ENCODE measurements around the gene HS1BP3. TPM values are rescaled to one million over a fixed set of nuclear protein-coding genes. Genes with fewer than 3 reads are reported as not detected.

The HS1BP3 gene
- total RNA-seq, 4 donors from 2014 or later: 30.8 to 42.7 (median 41.7) TPM

- Histone ChIP-seq H3K4me3 (replicated peaks in 1 of 3) (no peak overlapping the region), H3K4me1 (peaks cover 66 to 94% of the 10 kb centered on the region in 2 donors), H3K36me3 (no peaks in the 10 kb centered on the region), H3K27me3 (no peaks in the 10 kb centered on the region), H3K27ac (peak overlapping the region in 2 of 3 donors; percentile 22 to 100), H3K9me3 (no peaks in the 10 kb centered on the region)
- TF ChIP-seq POLR2A (IDR thresholded peaks at IDR 0.05): no peak
- TF ChIP-seq, protein P1, sequence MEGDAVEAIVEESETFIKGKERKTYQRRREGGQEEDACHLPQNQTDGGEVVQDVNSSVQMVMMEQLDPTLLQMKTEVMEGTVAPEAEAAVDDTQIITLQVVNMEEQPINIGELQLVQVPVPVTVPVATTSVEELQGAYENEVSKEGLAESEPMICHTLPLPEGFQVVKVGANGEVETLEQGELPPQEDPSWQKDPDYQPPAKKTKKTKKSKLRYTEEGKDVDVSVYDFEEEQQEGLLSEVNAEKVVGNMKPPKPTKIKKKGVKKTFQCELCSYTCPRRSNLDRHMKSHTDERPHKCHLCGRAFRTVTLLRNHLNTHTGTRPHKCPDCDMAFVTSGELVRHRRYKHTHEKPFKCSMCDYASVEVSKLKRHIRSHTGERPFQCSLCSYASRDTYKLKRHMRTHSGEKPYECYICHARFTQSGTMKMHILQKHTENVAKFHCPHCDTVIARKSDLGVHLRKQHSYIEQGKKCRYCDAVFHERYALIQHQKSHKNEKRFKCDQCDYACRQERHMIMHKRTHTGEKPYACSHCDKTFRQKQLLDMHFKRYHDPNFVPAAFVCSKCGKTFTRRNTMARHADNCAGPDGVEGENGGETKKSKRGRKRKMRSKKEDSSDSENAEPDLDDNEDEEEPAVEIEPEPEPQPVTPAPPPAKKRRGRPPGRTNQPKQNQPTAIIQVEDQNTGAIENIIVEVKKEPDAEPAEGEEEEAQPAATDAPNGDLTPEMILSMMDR (IDR thresholded peaks at IDR 0.05): no peak
- intact Hi-C loops (cut with DNase I): no loop called here
- WGBS, 2 donors: 80 to 81% methylated on average over 17 of the region's 17 CpGs
- DNase-seq: peak in 1 of 2 donors; percentile 1
Measured at GRCh38 chr2:20612925-20613916, 37.7 kb downstream of the HS1BP3 start.

- H3K4me1 ChIP-seq: peaks cover 53 to 81% of the 10 kb centered on the region in 2 donors
- TF ChIP-seq, protein P1 (IDR thresholded peaks at IDR 0.05): no peak
- no peak for TF ChIP-seq POLR2A (IDR thresholded peaks at IDR 0.05)
- intact Hi-C loops (cut with DNase I): no loop called here
Measured at GRCh38 chr2:20611844-20612356, 39.0 kb downstream of the HS1BP3 start.

DNA sequence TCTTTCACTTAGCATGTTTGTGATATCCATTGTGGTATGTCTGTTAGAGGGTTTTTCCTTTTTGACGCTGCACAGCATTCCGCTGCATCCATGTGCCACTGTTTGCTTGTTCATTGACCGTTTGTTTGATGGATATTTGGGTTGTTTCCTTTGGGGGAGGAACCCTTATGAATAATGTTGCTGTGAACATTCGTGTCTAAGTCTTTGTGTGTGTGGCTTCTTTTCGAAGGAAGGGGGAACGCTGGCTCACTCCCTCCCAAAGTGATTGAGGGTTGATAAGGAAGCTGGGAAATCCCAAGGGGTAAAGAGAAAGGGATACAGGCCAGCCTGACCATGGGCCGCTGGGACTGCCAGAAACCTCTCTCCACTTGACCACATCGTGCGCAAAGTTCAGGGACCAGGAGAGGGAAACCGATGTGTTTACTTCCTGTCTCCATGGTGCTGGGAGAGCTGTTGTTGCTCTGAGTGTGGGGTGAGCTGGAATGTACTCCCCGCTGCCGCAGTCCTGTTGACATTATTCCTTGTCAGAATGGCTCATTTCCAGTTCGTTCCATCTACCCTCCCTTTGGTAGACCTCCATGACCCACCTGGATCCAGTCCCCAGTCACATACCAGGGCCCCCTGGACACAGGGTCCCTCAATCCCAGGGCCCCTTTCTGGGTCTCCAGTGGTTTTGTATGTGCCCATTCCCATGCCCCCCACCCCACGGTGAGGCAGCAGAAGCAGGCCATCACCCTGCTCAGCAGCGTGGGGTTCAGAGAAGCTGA lies 39.6 kb downstream of the HS1BP3 start:
- no peak overlapping the region for H3K4me3 ChIP-seq (replicated peaks in 1 of 3)
- H3K36me3 ChIP-seq: no peaks in the 10 kb centered on the region
- intact Hi-C loops (cut with DNase I): no loop called here
- H3K27me3 ChIP-seq: no peaks in the 10 kb centered on the region
- TF ChIP-seq, protein P1 (IDR thresholded peaks at IDR 0.05): no peak
- TF ChIP-seq POLR2A (IDR thresholded peaks at IDR 0.05): no peak
- H3K9me3 ChIP-seq: no peaks in the 10 kb centered on the region
- H3K27ac ChIP-seq: peak overlapping the region; percentile 82 to 89 (median 88)
- DNase-seq: peak; percentile 79 to 87
- WGBS, 2 donors: 36 to 37% methylated on average over 15 of the region's 15 CpGs
- H3K4me1 ChIP-seq: peaks cover 47 to 75% of the 10 kb centered on the region in 2 donors

More at GRCh38 chr2:20611844-20612356, 39.0 kb downstream of the HS1BP3 start:
- H3K36me3 ChIP-seq: no peaks in the 10 kb centered on the region
- no peak overlapping the region for H3K4me3 ChIP-seq (replicated peaks in 1 of 3)
- 91 to 92% methylated on average over 3 of the region's 3 CpGs for WGBS, 2 donors
- no peaks in the 10 kb centered on the region for H3K27me3 ChIP-seq
- peak overlapping the region; percentile 80 to 89 (median 88) for H3K27ac ChIP-seq
- H3K9me3 ChIP-seq: no peaks in the 10 kb centered on the region
- DNase-seq: no peak

- Histone ChIP-seq H3K9me3 (no peaks in the 10 kb centered on the region), H3K4me1 (peaks cover 40 to 68% of the 10 kb centered on the region in 2 donors), H3K27me3 (no peaks in the 10 kb centered on the region), H3K36me3 (no peaks in the 10 kb centered on the region), H3K27ac (peak overlapping the region; percentile 63 to 89 (median 88)), H3K4me3 (replicated peaks in 1 of 3) (no peak overlapping the region)
- WGBS, 2 donors: 74 to 75% methylated on average over 4 of the region's 4 CpGs
- intact Hi-C loops (cut with DNase I): no loop called here
- peak in 1 of 2 donors; percentile 1 for DNase-seq
- TF ChIP-seq POLR2A (IDR thresholded peaks at IDR 0.05): no peak
- TF ChIP-seq, protein P1 (IDR thresholded peaks at IDR 0.05): no peak
Measured at GRCh38 chr2:20609995-20610357, 40.9 kb downstream of the HS1BP3 start.

Data from thyroid gland (tissue), 4 donors.